ENCODE data around the gene MZF1. TPM values are rescaled to one million over a fixed set of nuclear protein-coding genes. Genes with fewer than 3 reads are reported as not detected.

Gene MZF1
- total and polyA plus RNA-seq, 10 of the 15 experiments (the other 5 are each of a cell fraction or from before 2014, with no cell fraction given) = 0.38 to 14.7 (median 7.2) TPM

GRCh38 chr19:58522709-58523108 lies 50.4 kb downstream of the MZF1 start:
- no peak overlapping the region for H2AFZ ChIP-seq (ENCODE audit: control insufficient read depth, low read depth, low read length)
- H3K27me3 ChIP-seq (replicated peaks in 1 of 2; ENCODE audit: control insufficient read depth in 2 of 2, insufficient read depth in 2 of 2, low read length in 1 of 2) = no peaks in the 10 kb centered on the region
- no peak for DNase-seq (ENCODE audit: low read depth, low spot score)
- 75% methylated on average over 3 of the region's 3 CpGs for WGBS (ENCODE audit: insufficient coverage, insufficient replicate concordance, low lambda C conversion rate, missing lambda C conversion rate)
- H3K4me3 ChIP-seq = no peak overlapping the region
- H3K9me3 ChIP-seq (replicated peaks; ENCODE audit: control insufficient read depth, insufficient read depth, low read length) = no peaks in the 10 kb centered on the region
- peaks cover 8% of the 10 kb centered on the region for H3K4me1 ChIP-seq (ENCODE audit: control insufficient read depth, insufficient read depth, low read length)
- H3K27ac ChIP-seq (ENCODE audit: control insufficient read depth, insufficient read depth) = no peak overlapping the region
- H3K36me3 ChIP-seq (ENCODE audit: control insufficient read depth in 2 of 2, insufficient read depth in 2 of 2, low read length in 1 of 2) = no peaks in the 10 kb centered on the region
- no TSS peak for BruUV-seq (replicated peaks)
- FAIRE-seq = no peak
- H3K9ac ChIP-seq (ENCODE audit: control insufficient read depth, insufficient read depth, low read length) = no peak overlapping the region
- H4K20me1 ChIP-seq (ENCODE audit: control insufficient read depth, insufficient read depth) = no peaks in the 10 kb centered on the region
- ChIA-PET RAD21 (ENCODE audit: unreplicated experiment) (no interaction called here), POLR2A (interaction anchor here (0.6 kb wide), 1 partner anchor 34 kb away, joined by 3 read pairs; no protein-coding TSS in a partner anchor), SMC1A (ENCODE audit: uncharacterized antibody, unreplicated experiment) (no interaction called here), CTCF (no interaction called here)
- peaks cover 15% of the 10 kb centered on the region for H3K79me2 ChIP-seq (ENCODE audit: control insufficient read depth, insufficient read depth, low read length)
- H3K4me2 ChIP-seq (ENCODE audit: control insufficient read depth, insufficient read depth) = no peak overlapping the region
- no peak for ATAC-seq
- intact Hi-C loops (cut with micrococcal nuclease; ENCODE audit: unreplicated experiment) = no loop called here
- in situ Hi-C loops (cut with MboI) = no loop called here
- TF ChIP-seq CBFB (IDR thresholded peaks at IDR 0.05; ENCODE audit: low read depth) = no peak
- no peak for TF ChIP-seq NRF1 (conservative IDR thresholded peaks at IDR 0.05; ENCODE audit: low read depth, low read length)
- no peak for TF ChIP-seq BCL3 (IDR thresholded peaks at IDR 0.05; ENCODE audit: borderline replicate concordance, insufficient read depth, low read depth, low read length, poor library complexity, severe bottlenecking)
- TF ChIP-seq SIX5 (IDR thresholded peaks at IDR 0.05; ENCODE audit: low read depth, low read length, severe bottlenecking) = no peak
- TF ChIP-seq NFXL1 (IDR thresholded peaks at IDR 0.05; ENCODE audit: borderline replicate concordance) = no peak
- no peak for TF ChIP-seq STAT1 (conservative IDR thresholded peaks at IDR 0.05)
- no peak for TF ChIP-seq EGR1 (IDR thresholded peaks at IDR 0.05; ENCODE audit: borderline replicate concordance in 1 of 2, low read depth in 2 of 2, low read length in 2 of 2)
- no peak for TF ChIP-seq ATF2 (IDR thresholded peaks at IDR 0.05; ENCODE audit: low read length)
- TF ChIP-seq FOXM1 (IDR thresholded peaks at IDR 0.05; ENCODE audit: low read depth, low read length) = no peak
- no peak for TF ChIP-seq USF2 (IDR thresholded peaks at IDR 0.05; ENCODE audit: borderline replicate concordance, low read depth, low read length)
